SK-N-SH treated with all-trans-retinoic acid at 6 μM for 48 hours (cell line): ENCODE measurements around the gene ACBD6.

Source experiments
- ATAC-seq: fragments of 200-7000 bp; cut with Tn5 transposase; 3 replicates; pipeline ENCODE4 v1.9.1; 2020; ENCODE audit warnings: mild to moderate bottlenecking, moderate library complexity
- ARNTL ChIP-seq: fragments of 450-650 bp; formaldehyde crosslinking; IDR thresholded peaks from 2 replicates; pipeline ENCODE4 v1.5.0; 2020; ENCODE audit warnings: low read depth, mild to moderate bottlenecking, moderate library complexity, borderline replicate concordance
- CSDC2 ChIP-seq: fragments of 250-450 bp; sonication (Bioruptor Pico); IDR thresholded peaks from 2 replicates; pipeline ENCODE4 v1.5.0; 2020; ENCODE audit warnings: mild to moderate bottlenecking, moderate library complexity
- CSRNP3 ChIP-seq: fragments of 250-450 bp; sonication (Bioruptor Pico); IDR thresholded peaks from 2 replicates; pipeline ENCODE4 v1.5.1; 2021; ENCODE audit warnings: mild to moderate bottlenecking, moderate library complexity
- ESRRG ChIP-seq: fragments of 250-450 bp; sonication (Bioruptor Pico); IDR thresholded peaks from 2 replicates; pipeline ENCODE4 v1.6.1; 2021; ENCODE audit warnings: mild to moderate bottlenecking
- GLIS3 ChIP-seq: fragments of 250-450 bp; sonication (Bioruptor Pico); IDR thresholded peaks from 2 replicates; pipeline ENCODE4 v1.5.0; 2020; ENCODE audit warnings: mild to moderate bottlenecking, moderate library complexity
- ISL1 ChIP-seq: fragments of 250-450 bp; sonication (Bioruptor Pico); IDR thresholded peaks from 2 replicates; pipeline ENCODE4 v2.1.2; 2022; ENCODE audit warnings: mild to moderate bottlenecking, moderate library complexity
- OSR1 ChIP-seq: fragments of 250-450 bp; sonication (Bioruptor Pico); IDR thresholded peaks from 2 replicates; pipeline ENCODE4 v1.8.0; 2022; ENCODE audit warnings: moderate library complexity, mild to moderate bottlenecking, inconsistent platforms
- POU6F1 ChIP-seq: fragments of 250-450 bp; sonication (Bioruptor Pico); IDR thresholded peaks from 2 replicates; pipeline ENCODE4 v1.8.0; 2021; ENCODE audit warnings: low read depth, mild to moderate bottlenecking, moderate library complexity, borderline replicate concordance
- PPARA ChIP-seq: fragments of 250-450 bp; sonication (Bioruptor Pico); IDR thresholded peaks from 2 replicates; pipeline ENCODE4 v1.5.0; 2020; ENCODE audit warnings: mild to moderate bottlenecking, borderline replicate concordance
- RARB ChIP-seq: fragments of 250-450 bp; sonication (Bioruptor Pico); IDR thresholded peaks from 2 replicates; pipeline ENCODE4 v1.8.0; 2021; ENCODE audit warnings: mild to moderate bottlenecking, moderate library complexity
- SNAI2 ChIP-seq: fragments of 250-450 bp; sonication (Bioruptor Pico); IDR thresholded peaks from 2 replicates; pipeline ENCODE4 v1.5.0; 2020; ENCODE audit warnings: mild to moderate bottlenecking, moderate library complexity
- TCF4 ChIP-seq: fragments of 250-450 bp; sonication (Bioruptor Pico); IDR thresholded peaks from 2 replicates; pipeline ENCODE4 v1.8.0; 2021; ENCODE audit warnings: mild to moderate bottlenecking, moderate library complexity, borderline replicate concordance
- TSHZ2 ChIP-seq: fragments of 250-450 bp; sonication (Bioruptor Pico); IDR thresholded peaks from 2 replicates; pipeline ENCODE4 v1.5.0; 2020; ENCODE audit warnings: mild to moderate bottlenecking, moderate library complexity
- ZC3H10 ChIP-seq: fragments of 250-450 bp; sonication (Bioruptor Pico); IDR thresholded peaks from 2 replicates; pipeline ENCODE4 v1.5.1; 2021; ENCODE audit warnings: mild to moderate bottlenecking, moderate library complexity
- ZFP3 ChIP-seq: fragments of 250-450 bp; sonication (Bioruptor Pico); IDR thresholded peaks from 2 replicates; pipeline ENCODE4 v1.5.0; 2020; ENCODE audit warnings: mild to moderate bottlenecking, moderate library complexity
- ZFP30 ChIP-seq: fragments of 450-650 bp; formaldehyde crosslinking; IDR thresholded peaks from 2 replicates; pipeline ENCODE4 v1.5.0; 2022; ENCODE audit warnings: mild to moderate bottlenecking, moderate library complexity
- ZNF565 ChIP-seq: fragments of 450-650 bp; formaldehyde crosslinking; conservative IDR thresholded peaks from 2 replicates; pipeline ENCODE4 v1.5.0; 2020; ENCODE audit warnings: low read depth, mild to moderate bottlenecking, moderate library complexity
- ZNF70 ChIP-seq: fragments of 450-650 bp; formaldehyde crosslinking; IDR thresholded peaks from 2 replicates; pipeline ENCODE4 v1.5.0; 2020; ENCODE audit warnings: mild to moderate bottlenecking, moderate library complexity
- TF ChIP-seq, protein P1 (sequence below): fragments of 250-450 bp; sonication (Bioruptor Pico); IDR thresholded peaks from 2 replicates; pipeline ENCODE4 v1.5.1; 2020; ENCODE audit warnings: low read depth, mild to moderate bottlenecking, moderate library complexity
- TF ChIP-seq, protein P2 (sequence below): fragments of 250-450 bp; sonication (Bioruptor Pico); IDR thresholded peaks from 2 replicates; pipeline ENCODE4 v1.8.0; 2020; ENCODE audit warnings: mild to moderate bottlenecking, moderate library complexity, borderline replicate concordance

ACBD6 gene

GRCh38 chr1:180312926-180313325, 189.5 kb downstream of the ACBD6 start (continued):
- TF ChIP-seq POU6F1 (CRISPR knock-in tag) (no peak), SNAI2 (CRISPR knock-in tag) (no peak), ZC3H10 (CRISPR knock-in tag) (no peak), CSDC2 (CRISPR knock-in tag) (no peak), ZNF70 (no peak)
- TF ChIP-seq, all 23 proteins: peak for 0

DNA sequence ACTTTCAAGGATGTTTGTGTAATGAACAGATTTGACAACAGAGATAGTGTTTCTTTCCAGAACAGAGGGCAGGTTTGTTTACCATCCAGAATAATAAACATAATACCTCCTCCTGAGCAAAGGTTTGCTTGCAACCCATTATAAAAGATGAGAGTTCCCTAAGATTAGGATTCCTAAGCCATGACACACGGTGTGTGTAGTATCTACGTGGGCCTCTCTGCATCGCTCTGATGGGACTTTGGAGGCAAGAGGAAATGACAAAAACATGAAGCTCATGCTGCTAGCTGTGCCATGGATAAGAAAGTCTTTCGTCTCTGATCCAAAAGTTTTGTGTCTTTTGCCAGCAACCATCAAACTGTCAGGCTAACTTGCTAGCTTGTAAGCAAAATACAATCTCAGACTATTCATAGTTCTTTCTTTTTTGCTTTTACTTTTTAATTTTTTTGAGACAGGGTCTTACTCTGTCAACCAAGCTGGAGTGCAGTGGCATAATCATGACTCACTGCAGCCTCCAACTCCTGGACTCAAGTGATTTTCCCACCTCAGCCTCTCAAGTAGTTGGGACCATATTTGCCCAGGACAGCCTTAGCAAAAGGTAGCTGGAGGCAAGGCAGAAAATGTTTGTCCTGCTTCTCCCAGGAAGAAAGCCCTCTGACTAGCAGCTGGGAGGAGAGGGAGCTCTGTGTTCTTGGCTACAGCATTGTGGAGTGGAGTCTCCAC, 191.2 kb downstream of the ACBD6 start:
- TF ChIP-seq ZNF70 (no peak), ISL1 (CRISPR knock-in tag) (no peak), TCF4 (no peak)
- ATAC-seq, result peak; percentile 46

DNA sequence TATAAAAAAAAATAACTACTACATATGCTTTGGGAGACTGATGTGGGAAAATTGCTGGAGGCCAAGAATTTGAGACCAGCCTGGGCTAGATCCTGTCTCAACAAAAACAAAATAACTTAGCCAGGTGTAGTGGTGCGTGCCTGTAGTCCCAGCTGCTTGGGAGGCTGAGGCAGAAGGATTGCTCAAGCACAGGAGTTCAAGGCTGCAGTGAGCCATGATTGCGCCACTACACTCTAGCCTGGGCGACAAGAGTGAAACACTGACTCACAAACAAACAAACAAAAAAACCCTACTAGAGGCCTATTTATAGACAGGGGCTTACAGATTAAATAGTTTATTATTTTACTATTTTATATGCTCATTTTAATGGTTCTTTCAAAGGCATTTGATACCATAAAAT, 192.3 kb downstream of the ACBD6 start:
- ATAC-seq, result no peak
- TF ChIP-seq ZFP3 (CRISPR knock-in tag), result no peak
- TF ChIP-seq RARB (CRISPR knock-in tag), result no peak
- TF ChIP-seq ZFP30, result no peak

DNA sequence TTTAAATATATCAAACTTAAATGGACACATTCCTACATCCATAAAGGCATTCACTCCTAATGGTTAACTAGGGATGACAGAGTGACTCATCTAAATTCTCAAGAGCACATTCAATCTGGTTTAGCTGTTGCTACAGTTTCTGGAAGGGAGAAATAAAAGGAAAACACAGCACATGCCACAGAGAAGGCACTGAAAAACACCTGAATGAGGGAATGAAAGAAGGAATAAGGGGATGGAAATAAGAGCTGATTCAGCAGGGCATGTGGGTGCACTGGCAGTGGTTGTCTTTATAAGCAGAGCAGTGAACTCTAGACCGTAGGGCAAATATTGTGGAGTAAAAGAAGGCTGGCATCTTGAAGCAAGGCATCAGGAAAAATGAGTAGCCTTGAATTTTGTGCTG, 193.0 kb downstream of the ACBD6 start:
- peak; percentile 94 for ATAC-seq
- TF ChIP-seq ZC3H10 (CRISPR knock-in tag) (0 out of 2 replicates have a peak, but pooled peaks have one; percentile 51), PPARA (CRISPR knock-in tag) (no peak), CSRNP3 (CRISPR knock-in tag) (no peak), ESRRG (no peak)

GRCh38 chr1:180301135-180301742, 201.1 kb downstream of the ACBD6 start:
- no peak for TF ChIP-seq POU6F1 (CRISPR knock-in tag)
- no peak for TF ChIP-seq OSR1 (CRISPR knock-in tag)
- TF ChIP-seq ARNTL (CRISPR knock-in tag), result no peak
- TF ChIP-seq RARB (CRISPR knock-in tag), result no peak
- no peak for TF ChIP-seq SNAI2 (CRISPR knock-in tag)
- TF ChIP-seq ZNF565 (CRISPR knock-in tag), result no peak
- TF ChIP-seq ZNF70, result no peak
- no peak for TF ChIP-seq CSDC2 (CRISPR knock-in tag)
- TF ChIP-seq, protein P1, sequence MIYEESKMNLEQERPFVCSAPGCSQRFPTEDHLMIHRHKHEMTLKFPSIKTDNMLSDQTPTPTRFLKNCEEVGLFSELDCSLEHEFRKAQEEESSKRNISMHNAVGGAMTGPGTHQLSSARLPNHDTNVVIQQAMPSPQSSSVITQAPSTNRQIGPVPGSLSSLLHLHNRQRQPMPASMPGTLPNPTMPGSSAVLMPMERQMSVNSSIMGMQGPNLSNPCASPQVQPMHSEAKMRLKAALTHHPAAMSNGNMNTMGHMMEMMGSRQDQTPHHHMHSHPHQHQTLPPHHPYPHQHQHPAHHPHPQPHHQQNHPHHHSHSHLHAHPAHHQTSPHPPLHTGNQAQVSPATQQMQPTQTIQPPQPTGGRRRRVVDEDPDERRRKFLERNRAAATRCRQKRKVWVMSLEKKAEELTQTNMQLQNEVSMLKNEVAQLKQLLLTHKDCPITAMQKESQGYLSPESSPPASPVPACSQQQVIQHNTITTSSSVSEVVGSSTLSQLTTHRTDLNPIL, result no peak
- no peak for TF ChIP-seq CSRNP3 (CRISPR knock-in tag)
- TF ChIP-seq GLIS3, result no peak
- TF ChIP-seq PPARA (CRISPR knock-in tag), result no peak
- TF ChIP-seq ZFP30, result no peak
- TF ChIP-seq, protein P2, sequence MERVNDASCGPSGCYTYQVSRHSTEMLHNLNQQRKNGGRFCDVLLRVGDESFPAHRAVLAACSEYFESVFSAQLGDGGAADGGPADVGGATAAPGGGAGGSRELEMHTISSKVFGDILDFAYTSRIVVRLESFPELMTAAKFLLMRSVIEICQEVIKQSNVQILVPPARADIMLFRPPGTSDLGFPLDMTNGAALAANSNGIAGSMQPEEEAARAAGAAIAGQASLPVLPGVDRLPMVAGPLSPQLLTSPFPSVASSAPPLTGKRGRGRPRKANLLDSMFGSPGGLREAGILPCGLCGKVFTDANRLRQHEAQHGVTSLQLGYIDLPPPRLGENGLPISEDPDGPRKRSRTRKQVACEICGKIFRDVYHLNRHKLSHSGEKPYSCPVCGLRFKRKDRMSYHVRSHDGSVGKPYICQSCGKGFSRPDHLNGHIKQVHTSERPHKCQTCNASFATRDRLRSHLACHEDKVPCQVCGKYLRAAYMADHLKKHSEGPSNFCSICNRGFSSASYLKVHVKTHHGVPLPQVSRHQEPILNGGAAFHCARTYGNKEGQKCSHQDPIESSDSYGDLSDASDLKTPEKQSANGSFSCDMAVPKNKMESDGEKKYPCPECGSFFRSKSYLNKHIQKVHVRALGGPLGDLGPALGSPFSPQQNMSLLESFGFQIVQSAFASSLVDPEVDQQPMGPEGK (CRISPR knock-in tag), result no peak
- TF ChIP-seq TSHZ2 (CRISPR knock-in tag), result no peak
- no peak for TF ChIP-seq ZFP3 (CRISPR knock-in tag)
- peak; percentile 82 for ATAC-seq
